GM12873 (cell line): ENCODE data around the gene KRT40.
"Not testable (repeated sequence)": the region's sequence is repeated elsewhere in the genome, so short reads cannot be mapped to it uniquely, and the experiment has no call there.

ENCODE experiments used
- TF ChIP-seq, protein P1 (sequence below): IDR thresholded peaks from 2 replicates; pipeline ENCODE4 v1.5.1; 2012; ENCODE audit warnings: low read depth, mild to moderate bottlenecking, moderate library complexity, low read length, control low read depth; ENCODE audit not compliant: insufficient read depth; ENCODE audit errors: missing control alignments

KRT40 gene

DNA sequence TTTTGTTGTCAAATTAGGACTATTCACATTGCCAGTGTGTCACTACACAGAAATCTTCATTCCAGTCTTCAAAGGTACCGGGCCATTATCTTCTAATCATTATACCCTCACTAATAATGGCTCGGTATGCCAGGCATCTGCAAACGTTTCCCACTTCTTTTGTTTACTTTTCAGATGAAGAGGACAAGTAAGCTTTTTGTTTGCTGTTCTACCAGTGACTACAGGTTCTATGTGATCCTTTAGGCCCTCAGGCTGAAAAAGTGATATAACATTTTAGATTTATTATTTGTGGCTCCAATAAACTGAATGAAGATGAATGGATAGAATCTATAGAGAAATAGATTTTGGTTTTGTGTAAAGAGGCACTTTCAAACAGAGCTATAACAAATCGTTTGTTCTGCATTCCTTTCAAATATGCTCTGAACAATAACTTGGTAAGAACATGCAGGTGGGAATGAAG is 25.2 kb upstream of the KRT40 start:
- TF ChIP-seq, protein P1, sequence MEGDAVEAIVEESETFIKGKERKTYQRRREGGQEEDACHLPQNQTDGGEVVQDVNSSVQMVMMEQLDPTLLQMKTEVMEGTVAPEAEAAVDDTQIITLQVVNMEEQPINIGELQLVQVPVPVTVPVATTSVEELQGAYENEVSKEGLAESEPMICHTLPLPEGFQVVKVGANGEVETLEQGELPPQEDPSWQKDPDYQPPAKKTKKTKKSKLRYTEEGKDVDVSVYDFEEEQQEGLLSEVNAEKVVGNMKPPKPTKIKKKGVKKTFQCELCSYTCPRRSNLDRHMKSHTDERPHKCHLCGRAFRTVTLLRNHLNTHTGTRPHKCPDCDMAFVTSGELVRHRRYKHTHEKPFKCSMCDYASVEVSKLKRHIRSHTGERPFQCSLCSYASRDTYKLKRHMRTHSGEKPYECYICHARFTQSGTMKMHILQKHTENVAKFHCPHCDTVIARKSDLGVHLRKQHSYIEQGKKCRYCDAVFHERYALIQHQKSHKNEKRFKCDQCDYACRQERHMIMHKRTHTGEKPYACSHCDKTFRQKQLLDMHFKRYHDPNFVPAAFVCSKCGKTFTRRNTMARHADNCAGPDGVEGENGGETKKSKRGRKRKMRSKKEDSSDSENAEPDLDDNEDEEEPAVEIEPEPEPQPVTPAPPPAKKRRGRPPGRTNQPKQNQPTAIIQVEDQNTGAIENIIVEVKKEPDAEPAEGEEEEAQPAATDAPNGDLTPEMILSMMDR: no peak

DNA sequence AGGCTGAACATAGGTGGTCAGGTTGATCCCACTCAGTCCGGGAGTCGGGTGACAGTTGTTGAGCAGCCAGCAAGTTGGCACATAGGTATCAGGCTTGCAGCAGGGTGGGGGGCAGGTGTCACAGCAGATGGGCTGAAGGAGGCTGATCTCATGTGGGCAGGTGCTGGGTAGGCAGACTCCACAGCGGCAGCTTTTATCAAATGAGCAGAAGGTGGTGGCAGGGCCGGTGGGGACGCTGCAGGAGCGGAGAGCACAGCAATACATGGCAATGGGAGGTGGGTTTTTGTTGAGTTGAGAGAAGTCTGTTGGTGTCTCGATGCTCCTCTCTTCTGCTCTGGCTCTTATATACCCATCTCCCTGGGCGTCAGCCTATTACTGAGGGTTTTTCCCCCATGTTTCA is 24.7 kb upstream of the KRT40 start, which contains the start of gene KRTAP3-1:
TSS of gene KRTAP3-1 (minus strand) at position 318 of the 400 bp plus-strand sequence. CDS start at position 264, 54 bp downstream.
- TF ChIP-seq, protein P1: no peak

DNA sequence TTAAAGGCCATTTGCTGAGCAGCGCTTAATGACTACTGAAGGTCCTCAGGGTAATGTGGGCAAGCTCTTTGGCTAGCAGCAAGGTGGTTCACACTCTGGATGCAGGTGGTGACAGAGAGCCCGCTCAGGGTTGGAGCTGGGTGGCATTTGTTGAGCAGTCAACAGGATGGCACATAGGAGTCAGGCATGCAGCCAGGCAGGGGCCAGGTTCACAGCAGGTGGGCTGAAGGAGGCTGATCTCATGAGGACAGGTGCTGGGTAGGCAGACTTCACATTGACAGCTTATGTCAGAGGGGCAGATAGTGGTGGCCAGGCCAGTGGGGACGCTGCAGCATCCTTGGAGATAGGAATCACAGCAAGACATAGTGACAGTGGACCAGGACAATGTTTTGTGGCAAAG is 20.3 kb upstream of the KRT40 start:
- TF ChIP-seq, protein P1: no peak

DNA sequence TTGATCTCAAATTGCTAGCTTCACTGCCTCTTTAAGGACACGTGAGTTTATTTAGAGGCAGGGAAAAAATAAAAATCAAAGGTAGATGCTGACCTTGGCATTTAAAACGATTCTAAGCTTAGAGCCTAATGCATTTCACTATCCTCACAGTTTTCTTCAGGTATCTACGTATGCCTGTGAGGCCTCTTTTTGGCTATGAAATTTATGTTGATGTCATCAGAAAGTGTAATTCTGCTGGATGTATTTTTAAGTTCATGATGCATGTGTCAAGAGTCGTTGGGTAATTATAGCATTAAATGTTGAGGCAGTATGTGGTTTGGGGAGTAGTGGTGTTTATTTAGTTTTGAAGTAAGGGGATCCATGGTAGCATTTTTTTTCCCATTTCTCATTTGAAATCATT is 19.8 kb upstream of the KRT40 start:
- TF ChIP-seq, protein P1: no peak

DNA sequence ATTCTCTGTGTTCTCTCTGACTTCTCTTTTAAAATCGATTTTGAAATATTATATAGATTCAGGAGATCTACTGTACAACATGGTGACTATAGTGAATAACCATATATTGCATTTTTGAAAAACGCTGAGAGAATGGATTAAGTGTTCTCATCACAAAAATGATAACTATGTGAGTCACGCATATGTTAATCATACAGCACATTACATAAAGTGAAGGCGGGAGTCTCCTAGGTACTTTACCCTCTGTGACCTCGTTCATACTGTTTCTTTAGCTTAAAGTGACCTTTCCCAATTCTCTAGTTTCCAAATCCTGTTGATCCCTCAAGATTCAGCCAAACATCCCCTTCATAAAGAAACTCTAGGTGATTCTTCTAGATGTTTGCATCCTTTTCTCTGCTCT is 18.7 kb upstream of the KRT40 start:
- TF ChIP-seq, protein P1: no peak

DNA sequence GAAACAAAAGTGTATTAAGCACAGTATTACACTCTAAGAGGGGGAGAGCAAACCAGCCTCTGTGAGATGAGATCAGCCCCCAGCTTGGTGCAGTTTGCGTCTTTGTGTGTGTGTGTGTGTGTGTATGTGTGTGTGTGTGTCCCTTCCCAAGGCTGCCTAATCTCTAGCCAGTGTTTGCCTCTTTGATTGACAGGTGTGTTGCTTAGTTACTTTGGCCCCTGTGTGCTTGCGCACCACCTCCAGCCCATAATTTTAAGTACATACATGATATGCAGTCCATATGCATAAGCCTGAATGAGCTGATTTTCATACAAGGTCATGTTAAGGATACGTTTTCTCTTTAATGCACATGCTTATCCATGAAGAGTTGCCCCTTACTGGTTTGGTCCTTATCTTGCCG is 17.7 kb upstream of the KRT40 start:
- TF ChIP-seq, protein P1: no peak

DNA sequence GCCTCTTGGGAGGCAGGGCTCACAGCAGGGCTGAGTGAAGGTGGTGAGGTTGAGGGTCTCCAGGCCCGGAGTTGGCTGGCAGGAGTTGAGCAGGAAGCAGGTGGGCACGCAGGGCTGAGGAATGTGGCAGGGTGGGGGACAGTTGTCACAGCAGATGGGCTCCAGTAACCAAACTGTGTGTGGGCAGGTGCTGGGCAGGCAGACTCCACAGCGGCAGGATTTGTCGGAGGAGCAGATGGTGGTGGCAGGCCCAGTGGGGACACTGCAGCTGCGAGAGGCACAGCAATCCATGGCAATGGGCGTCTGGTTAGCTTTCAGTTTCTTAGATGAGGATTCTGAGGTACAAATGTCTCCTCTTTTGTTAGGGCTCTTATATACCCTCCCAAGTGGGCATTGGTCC is 15.4 kb upstream of the KRT40 start, which contains the start of gene KRTAP3-2:
TSS of gene KRTAP3-2 (minus strand) at position 344 of the 400 bp plus-strand sequence. CDS start at position 291, 53 bp downstream.
- TF ChIP-seq, protein P1: not testable (repeated sequence)
